Left ventricle myocardium inferior (tissue), 1 donor: ENCODE measurements around the gene NKAIN2. TPM values are rescaled to one million over a fixed set of nuclear protein-coding genes. Genes with fewer than 3 reads are reported as not detected.
"Not testable (repeated sequence)": the region's sequence is repeated elsewhere in the genome, so short reads cannot be mapped to it uniquely, and the experiment has no call there.

Source experiments
- DNase-seq: peaks from one replicate; pipeline ENCODE4 v3.0.0-alpha.2; 2020
- H3K27ac ChIP-seq: fragments of 200-600 bp; replicated peaks from 2 replicates; pipeline ENCODE4 v1.8.0; 2021
- H3K27me3 ChIP-seq: fragments of 200-600 bp; 2 replicates; pipeline ENCODE4 v1.8.0; 2021; ENCODE audit warnings: low read depth
- H3K36me3 ChIP-seq: fragments of 200-600 bp; 2 replicates; pipeline ENCODE4 v1.8.0; 2021
- H3K4me1 ChIP-seq: fragments of 200-600 bp; 2 replicates; pipeline ENCODE4 v1.8.0; 2021
- H3K4me3 ChIP-seq: fragments of 200-600 bp; 2 replicates; pipeline ENCODE4 v1.8.0; 2021; ENCODE audit warnings: mild to moderate bottlenecking, moderate library complexity
- H3K9me3 ChIP-seq: fragments of 200-600 bp; replicated peaks from 2 replicates; pipeline ENCODE4 v1.8.0; 2021
- CTCF ChIP-seq: fragments of 200-600 bp; IDR thresholded peaks from 2 replicates; pipeline ENCODE4 v1.8.0; 2021; ENCODE audit warnings: antibody characterized with exemption, mild to moderate bottlenecking, borderline replicate concordance
- intact Hi-C: fragments of 100-400 bp; cut with micrococcal nuclease; formaldehyde crosslinking; loops from one replicate; pipeline ENCODE4 v1.11.0; 2022
- total RNA-seq: library from RNA; stranded (reverse); fragmentation: NEBNext Ultra II Directional; extraction: Animal tissue kit (Norgen Biotek cat#: 25700); gene quantifications from one replicate; pipeline ENCODE4 v1.2.1, GENCODE V29; 2021
- donor health status: DM: no; HTN: yes; CAD: no; lungs with severe emphysema.

The NKAIN2 gene
- total RNA-seq, 1 donor from 2014 or later, result 0.22 TPM

GRCh38 chr6:124389127-124389526, 585.5 kb downstream of the NKAIN2 start:
- DNase-seq, result no peak
- Histone ChIP-seq H3K4me3 (no peak overlapping the region), H3K27me3 (no peaks in the 10 kb centered on the region), H3K27ac (no peak overlapping the region), H3K4me1 (no peaks in the 10 kb centered on the region), H3K36me3 (no peaks in the 10 kb centered on the region), H3K9me3 (peaks cover 27% of the 10 kb centered on the region)
- TF ChIP-seq CTCF, result no peak
- intact Hi-C loops, result no loop called here

- intact Hi-C loops, result no loop called here
- H3K27ac ChIP-seq, result no peak overlapping the region
- no peaks in the 10 kb centered on the region for H3K36me3 ChIP-seq
- no peak for TF ChIP-seq CTCF
- no peak for DNase-seq
- no peaks in the 10 kb centered on the region for H3K4me1 ChIP-seq
- peaks cover 10% of the 10 kb centered on the region for H3K9me3 ChIP-seq
- H3K27me3 ChIP-seq, result no peaks in the 10 kb centered on the region
- H3K4me3 ChIP-seq, result no peak overlapping the region
Observed at GRCh38 chr6:124393536-124393935, 589.9 kb downstream of the NKAIN2 start.

DNA sequence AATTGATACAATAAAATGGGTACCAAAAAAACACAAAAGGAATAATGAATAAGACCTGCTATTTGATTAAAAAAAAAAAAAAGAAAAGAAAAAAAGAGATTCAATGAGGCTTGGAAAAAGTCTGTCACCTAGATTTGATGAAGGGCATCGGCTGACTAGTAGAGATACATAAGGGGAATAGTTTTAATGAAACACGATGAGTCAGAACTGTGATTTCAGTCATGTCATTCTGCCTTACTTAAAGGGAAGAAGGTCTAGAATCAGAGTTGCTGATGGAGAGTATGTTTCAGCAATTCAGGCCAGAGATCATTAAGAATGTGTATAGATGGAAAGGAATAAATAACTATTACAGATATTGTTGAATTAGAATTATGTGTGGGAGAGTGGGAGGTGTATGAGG, 592.7 kb downstream of the NKAIN2 start:
- intact Hi-C loops, result no loop called here
- no peak for TF ChIP-seq CTCF
- Histone ChIP-seq H3K36me3 (no peaks in the 10 kb centered on the region), H3K27ac (no peak overlapping the region), H3K4me3 (no peak overlapping the region), H3K27me3 (no peaks in the 10 kb centered on the region), H3K4me1 (no peaks in the 10 kb centered on the region), H3K9me3 (no peaks in the 10 kb centered on the region)
- DNase-seq, result no peak

DNA sequence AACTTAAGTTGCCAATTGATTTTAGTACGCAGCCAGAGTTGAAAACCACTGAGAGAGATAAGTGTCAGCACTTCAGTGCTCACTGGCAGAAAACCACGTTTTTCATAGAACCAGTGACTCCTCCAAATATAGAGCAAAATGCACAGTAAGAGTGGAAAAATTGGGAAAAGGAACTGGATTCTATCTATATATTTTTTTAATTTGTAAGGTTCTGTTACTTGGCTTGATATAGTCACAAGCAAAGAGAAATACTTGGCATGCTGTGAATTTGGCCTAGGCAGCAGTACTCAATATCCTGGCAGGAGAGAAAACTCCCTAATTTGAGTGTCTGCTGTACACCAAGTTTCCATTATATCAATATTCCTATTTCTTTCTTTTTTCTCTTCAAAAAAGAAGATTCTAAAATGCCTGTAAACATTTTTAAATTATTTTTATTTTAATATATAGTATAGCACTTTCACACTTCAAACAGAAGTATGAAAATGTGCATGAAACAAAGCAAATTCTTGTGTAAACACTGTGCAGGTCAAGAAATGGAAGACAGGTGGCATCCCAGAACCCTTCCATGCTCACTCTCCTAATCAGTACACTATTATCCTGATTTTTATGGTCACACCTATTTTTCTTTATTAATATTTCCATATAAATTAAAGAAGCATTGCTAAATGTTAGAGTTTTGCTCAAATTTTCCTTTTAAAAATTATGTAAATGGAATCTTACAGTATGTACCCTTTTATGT, 596.8 kb downstream of the NKAIN2 start:
- H3K36me3 ChIP-seq, result no peaks in the 10 kb centered on the region
- no peaks in the 10 kb centered on the region for H3K4me1 ChIP-seq
- H3K4me3 ChIP-seq, result no peak overlapping the region
- TF ChIP-seq CTCF, result no peak
- no peaks in the 10 kb centered on the region for H3K9me3 ChIP-seq
- no peak overlapping the region for H3K27ac ChIP-seq
- no peak for DNase-seq
- no peaks in the 10 kb centered on the region for H3K27me3 ChIP-seq
- intact Hi-C loops, result no loop called here

- intact Hi-C loops, H3K4me1 ChIP-seq, H3K27me3 ChIP-seq, DNase-seq, H3K27ac ChIP-seq, H3K4me3 ChIP-seq, H3K36me3 ChIP-seq: not testable (repeated sequence)
- H3K9me3 ChIP-seq, result peaks cover 11% of the 10 kb centered on the region
Observed at GRCh38 chr6:124410425-124410824, 606.8 kb downstream of the NKAIN2 start.

GRCh38 chr6:124412657-124413056, 609.0 kb downstream of the NKAIN2 start:
- H3K27ac ChIP-seq, H3K4me3 ChIP-seq, H3K27me3 ChIP-seq, intact Hi-C loops, DNase-seq, H3K36me3 ChIP-seq, H3K4me1 ChIP-seq: not testable (repeated sequence)
- H3K9me3 ChIP-seq, result peaks cover 11% of the 10 kb centered on the region
